HEK293 (cell line): ENCODE data around the gene IGF1R.

ENCODE experiments used
- CTCF ChIA-PET: fragments of 350-600 bp; formaldehyde crosslinking; extraction: SDS; loops from one replicate; lab custom pipeline; 2021; ENCODE audit warnings: antibody characterized with exemption; lab: Yijun Ruan, JAX
- POLR2A ChIA-PET: fragments of 300-600 bp; formaldehyde crosslinking; extraction: SDS; loops from one replicate; lab custom pipeline; 2020; ENCODE audit warnings: antibody characterized with exemption, inconsistent platforms; lab: Yijun Ruan, JAX
- H3K27ac ChIP-seq: fragments of 200-500 bp; sonication (Bioruptor generic); 2 replicates; pipeline ENCODE4 v1.5.1; 2014; ENCODE audit warnings: low read depth, low read length, control low read depth, inconsistent platforms; ENCODE audit errors: extremely low read depth
- H3K36me3 ChIP-seq, 2 experiments: fragments of 200-500 bp in 1 of 2; sonication (Bioruptor generic) in 1 of 2; 1 replicate in 1 of 2; 2 replicates in 1 of 2; pipeline ENCODE4 v1.5.1; 2014 to 2017; ENCODE audit warnings: inconsistent platforms in 2 of 2, low read length in 2 of 2; ENCODE audit not compliant: control insufficient read depth in 2 of 2, insufficient read depth in 1 of 2
- H3K4me1 ChIP-seq: fragments of 200-500 bp; sonication (Bioruptor generic); 2 replicates; pipeline ENCODE4 v1.5.1; 2014; ENCODE audit warnings: mild to moderate bottlenecking, low read length, inconsistent platforms; ENCODE audit not compliant: control insufficient read depth, insufficient read depth
- H3K4me3 ChIP-seq: 2 replicates; pipeline ENCODE4 v1.5.1; 2011; ENCODE audit warnings: low read depth, mild to moderate bottlenecking, control low read depth, low read length, moderate library complexity
- H3K9me3 ChIP-seq: fragments of 200-500 bp; sonication (Bioruptor generic); 2 replicates; pipeline ENCODE4 v1.5.1; 2014; ENCODE audit warnings: low read depth, low read length, inconsistent platforms; ENCODE audit not compliant: control insufficient read depth, insufficient read depth
- GFI1B ChIP-seq: fragments of 450-650 bp; formaldehyde crosslinking; IDR thresholded peaks from 2 replicates; pipeline ENCODE4 v1.5.1; 2016; ENCODE audit warnings: missing biosample characterization, missing genetic modification characterization
- HOXA7 ChIP-seq: sonication (generic); formaldehyde crosslinking; IDR thresholded peaks from 2 replicates; pipeline ENCODE4 v1.8.1; 2022; ENCODE audit warnings: missing genetic modification reagents, borderline replicate concordance
- INSM2 ChIP-seq: fragments of 450-650 bp; formaldehyde crosslinking; IDR thresholded peaks from 2 replicates; pipeline ENCODE4 v1.5.1; 2016; ENCODE audit warnings: missing biosample characterization, missing genetic modification characterization
- KLF10 ChIP-seq: fragments of 450-650 bp; IDR thresholded peaks from 2 replicates; pipeline ENCODE4 v1.5.1; 2018; ENCODE audit warnings: missing biosample characterization, mild to moderate bottlenecking, missing genetic modification characterization
- MEIS1 ChIP-seq: sonication (generic); formaldehyde crosslinking; IDR thresholded peaks from 2 replicates; pipeline ENCODE4 v1.8.1; 2022; ENCODE audit warnings: missing genetic modification reagents, mild to moderate bottlenecking, borderline replicate concordance
- PRDM1 ChIP-seq: fragments of 450-650 bp; formaldehyde crosslinking; IDR thresholded peaks from 2 replicates; pipeline ENCODE4; 2016; ENCODE audit warnings: missing biosample characterization, missing genetic modification characterization
- PRDM4 ChIP-seq: fragments of 450-650 bp; formaldehyde crosslinking; IDR thresholded peaks from 2 replicates; pipeline ENCODE4 v1.5.1; 2017; ENCODE audit warnings: missing biosample characterization, missing genetic modification characterization
- SP3 ChIP-seq: fragments of 450-650 bp; formaldehyde crosslinking; IDR thresholded peaks from 2 replicates; pipeline ENCODE4 v1.5.1; 2016; ENCODE audit warnings: missing biosample characterization, missing genetic modification characterization
- YY2 ChIP-seq: fragments of 450-650 bp; formaldehyde crosslinking; IDR thresholded peaks from 2 replicates; pipeline ENCODE4 v1.5.1; 2016; ENCODE audit warnings: missing biosample characterization, missing genetic modification characterization
- ZBTB11 ChIP-seq: fragments of 450-650 bp; formaldehyde crosslinking; conservative IDR thresholded peaks from 2 replicates; pipeline ENCODE4 v1.5.1; 2016; ENCODE audit warnings: low read depth, missing biosample characterization, missing genetic modification characterization
- ZBTB17 ChIP-seq: fragments of 450-650 bp; formaldehyde crosslinking; IDR thresholded peaks from 2 replicates; pipeline ENCODE4 v1.5.1; 2016; ENCODE audit warnings: missing biosample characterization, missing genetic modification characterization
- ZBTB20 ChIP-seq: fragments of 450-650 bp; formaldehyde crosslinking; IDR thresholded peaks from 2 replicates; pipeline ENCODE4 v1.5.1; 2016; ENCODE audit warnings: missing biosample characterization, missing genetic modification characterization
- ZNF114 ChIP-seq: fragments of 450-650 bp; formaldehyde crosslinking; IDR thresholded peaks from 2 replicates; pipeline ENCODE4 v1.5.0; 2017; ENCODE audit warnings: missing biosample characterization, missing genetic modification characterization
- ZNF175 ChIP-seq: fragments of 450-650 bp; formaldehyde crosslinking; IDR thresholded peaks from 2 replicates; pipeline ENCODE4 v1.5.1; 2016; ENCODE audit warnings: missing biosample characterization, missing genetic modification characterization
- ZNF239 ChIP-seq: fragments of 450-650 bp; formaldehyde crosslinking; IDR thresholded peaks from 2 replicates; pipeline ENCODE4 v1.5.1; 2016; ENCODE audit warnings: missing biosample characterization, missing genetic modification characterization
- ZNF24 ChIP-seq: fragments of 450-650 bp; formaldehyde crosslinking; IDR thresholded peaks from 2 replicates; pipeline ENCODE4 v1.5.1; 2016; ENCODE audit warnings: missing biosample characterization, missing genetic modification characterization
- ZNF362 ChIP-seq: fragments of 450-650 bp; formaldehyde crosslinking; IDR thresholded peaks from 2 replicates; pipeline ENCODE4 v1.5.1; 2016; ENCODE audit warnings: missing biosample characterization, missing genetic modification characterization
- ZNF366 ChIP-seq: fragments of 450-650 bp; formaldehyde crosslinking; conservative IDR thresholded peaks from 2 replicates; pipeline ENCODE4 v1.5.1; 2016; ENCODE audit warnings: missing biosample characterization, missing genetic modification characterization
- ZNF521 ChIP-seq: fragments of 450-650 bp; formaldehyde crosslinking; IDR thresholded peaks from 2 replicates; pipeline ENCODE4 v1.5.1; 2017; ENCODE audit warnings: missing biosample characterization, mild to moderate bottlenecking, missing genetic modification characterization
- ZNF585B ChIP-seq: fragments of 450-650 bp; formaldehyde crosslinking; IDR thresholded peaks from 2 replicates; pipeline ENCODE4 v1.5.1; 2016; ENCODE audit warnings: missing biosample characterization, missing genetic modification characterization
- ZNF654 ChIP-seq: fragments of 450-650 bp; formaldehyde crosslinking; IDR thresholded peaks from 2 replicates; pipeline ENCODE4 v1.5.1; 2016; ENCODE audit warnings: low read depth, missing biosample characterization, missing genetic modification characterization
- ZNF670 ChIP-seq: fragments of 450-650 bp; formaldehyde crosslinking; IDR thresholded peaks from 2 replicates; pipeline ENCODE4 v1.5.1; 2016; ENCODE audit warnings: missing biosample characterization, missing genetic modification characterization, low read depth
- ZNF747 ChIP-seq: fragments of 450-650 bp; formaldehyde crosslinking; IDR thresholded peaks from 2 replicates; pipeline ENCODE4 v1.5.1; 2016; ENCODE audit warnings: missing biosample characterization, missing genetic modification characterization
- ZNF76 ChIP-seq: fragments of 450-650 bp; formaldehyde crosslinking; IDR thresholded peaks from 2 replicates; pipeline ENCODE4; 2016; ENCODE audit warnings: low read depth, missing biosample characterization, missing genetic modification characterization, borderline replicate concordance
- ZNF792 ChIP-seq: fragments of 450-650 bp; formaldehyde crosslinking; IDR thresholded peaks from 2 replicates; pipeline ENCODE4 v1.5.1; 2016; ENCODE audit warnings: missing biosample characterization, missing genetic modification characterization

IGF1R gene

GRCh38 chr15:98651036-98651481, 2.7 kb downstream of the IGF1R start:
- Histone ChIP-seq H3K9me3 (no peaks in the 10 kb centered on the region), H3K4me1 (peaks cover 34% of the 10 kb centered on the region), H3K36me3 (no peaks in the 10 kb centered on the region), H3K4me3 (peak overlapping the region; percentile 91), H3K27ac (peak overlapping the region; percentile 96)
- CTCF ChIA-PET: interaction anchor here (0.6 to 3.4 kb wide), 5 partner anchors 10 to 252 kb away, joined by 3 to 24 read pairs (median 3); no protein-coding TSS in a partner anchor
- POLR2A ChIA-PET: interaction anchor here (0.5 to 1.3 kb wide), 3 partner anchors 9 to 408 kb away, joined by 3 read pairs; no protein-coding TSS in a partner anchor
- TF ChIP-seq ZNF792 (tag by site-specific recombination): peak; percentile 99
- no peak for TF ChIP-seq MEIS1 (CRISPR knock-in tag)
- TF ChIP-seq ZNF362: 0 out of 2 replicates have a peak, but pooled peaks have one; percentile 42
- no peak for TF ChIP-seq ZNF747 (tag by site-specific recombination)
- TF ChIP-seq INSM2 (tag by site-specific recombination): no peak
- TF ChIP-seq ZNF670 (tag by site-specific recombination): no peak
- peak; percentile 88 for TF ChIP-seq PRDM1 (tag by site-specific recombination)
- peak; percentile 82 for TF ChIP-seq ZBTB17 (tag by site-specific recombination)
- TF ChIP-seq ZNF76 (tag by site-specific recombination): no peak
- TF ChIP-seq ZNF654: no peak
- no peak for TF ChIP-seq ZBTB20
- TF ChIP-seq ZBTB11 (tag by site-specific recombination): peak; percentile 37; the same call in 1 of the 2 replicates
- TF ChIP-seq ZNF366 (tag by site-specific recombination): no peak
- TF ChIP-seq PRDM4: peak; percentile 94
- TF ChIP-seq ZNF24: no peak
- no peak for TF ChIP-seq ZNF521 (tag by site-specific recombination)
- TF ChIP-seq ZNF239 (tag by site-specific recombination): no peak
- TF ChIP-seq GFI1B (tag by site-specific recombination): 0 out of 2 replicates have a peak, but pooled peaks have one; percentile 29
- no peak for TF ChIP-seq YY2 (tag by site-specific recombination)
- TF ChIP-seq ZNF114 (tag by site-specific recombination): no peak
- no peak for TF ChIP-seq ZNF175 (tag by site-specific recombination)
- no peak for TF ChIP-seq ZNF585B (tag by site-specific recombination)
- no peak for TF ChIP-seq HOXA7 (CRISPR knock-in tag)
- no peak for TF ChIP-seq SP3 (tag by site-specific recombination)
- TF ChIP-seq KLF10 (tag by site-specific recombination): no peak
